ENCODE data around the gene PTPRE. TPM values are rescaled to one million over a fixed set of nuclear protein-coding genes. Genes with fewer than 3 reads are reported as not detected.

The PTPRE gene
- total and polyA plus RNA-seq, 10 of the 15 experiments (the other 5 are each of a cell fraction or from before 2014, with no cell fraction given): 2.9 to 7.6 (median 5.8) TPM

- in situ Hi-C loops (cut with MboI) (no loop called here), intact Hi-C loops (cut with micrococcal nuclease; ENCODE audit: unreplicated experiment) (no loop called here)
- Histone ChIP-seq H3K27me3 (replicated peaks in 1 of 2; ENCODE audit: control insufficient read depth in 2 of 2, insufficient read depth in 2 of 2, low read length in 1 of 2) (no peaks in the 10 kb centered on the region), H4K20me1 (ENCODE audit: control insufficient read depth, insufficient read depth) (no peaks in the 10 kb centered on the region), H3K9me3 (replicated peaks; ENCODE audit: control insufficient read depth, insufficient read depth, low read length) (no peaks in the 10 kb centered on the region), H3K36me3 (ENCODE audit: control insufficient read depth in 2 of 2, insufficient read depth in 2 of 2, low read length in 1 of 2) (no peaks in the 10 kb centered on the region; a peak in 2 of 4 replicates), H3K4me3 (no peak overlapping the region), H3K27ac (ENCODE audit: control insufficient read depth, insufficient read depth) (no peak overlapping the region), H2AFZ (ENCODE audit: control insufficient read depth, low read depth, low read length) (no peak overlapping the region), H3K4me1 (ENCODE audit: control insufficient read depth, insufficient read depth, low read length) (no peaks in the 10 kb centered on the region), H3K79me2 (ENCODE audit: control insufficient read depth, insufficient read depth, low read length) (no peaks in the 10 kb centered on the region), H3K4me2 (ENCODE audit: control insufficient read depth, insufficient read depth) (no peak overlapping the region), H3K9ac (ENCODE audit: control insufficient read depth, insufficient read depth, low read length) (no peak overlapping the region)
- ATAC-seq (no peak), DNase-seq (ENCODE audit: low read depth, low spot score) (no peak), FAIRE-seq (no peak)
- RAD21 ChIA-PET (ENCODE audit: unreplicated experiment): interaction anchor here (0.9 to 1.4 kb wide), 3 partner anchors 14 to 66 kb away, joined by 3 to 4 read pairs (median 3); no protein-coding TSS in a partner anchor
- WGBS (ENCODE audit: insufficient coverage, insufficient replicate concordance, low lambda C conversion rate, missing lambda C conversion rate): 89% methylated on average over 15 of the region's 15 CpGs
- TF ChIP-seq, protein P1, sequence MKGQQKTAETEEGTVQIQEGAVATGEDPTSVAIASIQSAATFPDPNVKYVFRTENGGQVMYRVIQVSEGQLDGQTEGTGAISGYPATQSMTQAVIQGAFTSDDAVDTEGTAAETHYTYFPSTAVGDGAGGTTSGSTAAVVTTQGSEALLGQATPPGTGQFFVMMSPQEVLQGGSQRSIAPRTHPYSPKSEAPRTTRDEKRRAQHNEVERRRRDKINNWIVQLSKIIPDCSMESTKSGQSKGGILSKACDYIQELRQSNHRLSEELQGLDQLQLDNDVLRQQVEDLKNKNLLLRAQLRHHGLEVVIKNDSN (IDR thresholded peaks at IDR 0.05; ENCODE audit: borderline replicate concordance, extremely low read length, insufficient read depth, low read depth, low read length): no peak
- TF ChIP-seq NFIC (IDR thresholded peaks at IDR 0.05; ENCODE audit: low read depth, low read length): no peak
- BruUV-seq (replicated peaks): no TSS peak
- SMC1A ChIA-PET (ENCODE audit: uncharacterized antibody, unreplicated experiment): interaction anchor here (0.8 to 1.3 kb wide), 3 partner anchors 12 to 47 kb away, joined by 3 to 7 read pairs (median 4); no protein-coding TSS in a partner anchor
- CTCF ChIA-PET: interaction anchor here (1.3 to 3.6 kb wide), 5 partner anchors 11 to 72 kb away, joined by 3 to 25 read pairs (median 5); no protein-coding TSS in a partner anchor
- POLR2A ChIA-PET: no interaction called here
These were observed 176.4 kb downstream of the PTPRE start for GRCh38 chr10:128083191-128083895.

DNA sequence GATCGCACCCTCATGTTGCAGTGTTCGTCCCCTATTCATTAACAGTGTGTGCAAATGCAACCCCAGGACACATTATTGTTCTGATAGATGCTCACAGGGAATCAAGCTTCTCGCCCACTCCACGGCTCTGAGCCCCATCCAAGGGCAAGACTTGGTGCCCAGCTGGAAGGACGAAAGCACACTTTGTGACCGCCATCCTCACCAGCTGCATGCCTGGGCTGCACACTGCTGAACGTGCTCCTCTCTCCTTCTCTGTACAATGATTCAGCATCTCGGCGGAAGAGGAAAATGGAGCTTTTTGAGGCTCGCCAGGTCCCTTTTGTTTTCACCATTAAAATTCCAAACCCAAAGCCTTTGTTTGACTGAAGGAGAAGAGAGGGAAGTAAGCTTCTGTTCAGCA lies 177.5 kb downstream of the PTPRE start:
- H3K27ac ChIP-seq (ENCODE audit: control insufficient read depth, insufficient read depth): no peak overlapping the region
- no peak overlapping the region for H3K9ac ChIP-seq (ENCODE audit: control insufficient read depth, insufficient read depth, low read length)
- ChIA-PET RAD21 (ENCODE audit: unreplicated experiment) (interaction anchor here (0.7 to 0.9 kb wide), 2 partner anchors 24 to 31 kb away, joined by 3 read pairs; no protein-coding TSS in a partner anchor), CTCF (interaction anchor here (0.6 to 3.6 kb wide), 7 partner anchors 11 to 73 kb away, joined by 3 to 25 read pairs (median 4); no protein-coding TSS in a partner anchor), POLR2A (no interaction called here), SMC1A (ENCODE audit: uncharacterized antibody, unreplicated experiment) (interaction anchor here (0.6 to 1.3 kb wide), 4 partner anchors 15 to 65 kb away, joined by 3 to 4 read pairs (median 3); no protein-coding TSS in a partner anchor)
- 85% methylated on average over 10 of the region's 10 CpGs for WGBS (ENCODE audit: insufficient coverage, insufficient replicate concordance, low lambda C conversion rate, missing lambda C conversion rate)
- intact Hi-C loops (cut with micrococcal nuclease; ENCODE audit: unreplicated experiment) (no loop called here), in situ Hi-C loops (cut with MboI) (no loop called here)
- no peaks in the 10 kb centered on the region for H4K20me1 ChIP-seq (ENCODE audit: control insufficient read depth, insufficient read depth)
- H2AFZ ChIP-seq (ENCODE audit: control insufficient read depth, low read depth, low read length): no peak overlapping the region
- H3K9me3 ChIP-seq (replicated peaks; ENCODE audit: control insufficient read depth, insufficient read depth, low read length): no peaks in the 10 kb centered on the region
- H3K4me3 ChIP-seq: no peak overlapping the region
- no TSS peak for BruUV-seq (replicated peaks)
- no peaks in the 10 kb centered on the region for H3K79me2 ChIP-seq (ENCODE audit: control insufficient read depth, insufficient read depth, low read length)
- ATAC-seq: no peak
- DNase-seq (ENCODE audit: low read depth, low spot score): no peak
- no peaks in the 10 kb centered on the region for H3K4me1 ChIP-seq (ENCODE audit: control insufficient read depth, insufficient read depth, low read length)
- H3K36me3 ChIP-seq (ENCODE audit: control insufficient read depth in 2 of 2, insufficient read depth in 2 of 2, low read length in 1 of 2): no peaks in the 10 kb centered on the region; a peak in 1 of 4 replicates
- no peak overlapping the region for H3K4me2 ChIP-seq (ENCODE audit: control insufficient read depth, insufficient read depth)
- no peaks in the 10 kb centered on the region for H3K27me3 ChIP-seq (replicated peaks in 1 of 2; ENCODE audit: control insufficient read depth in 2 of 2, insufficient read depth in 2 of 2, low read length in 1 of 2)
- TF ChIP-seq MTA2 (IDR thresholded peaks at IDR 0.05; ENCODE audit: low read depth) (no peak), HSF1 (IDR thresholded peaks at IDR 0.05; ENCODE audit: low read depth, low read length) (no peak), RELA (IDR thresholded peaks at IDR 0.05; ENCODE audit: borderline replicate concordance, partially characterized antibody) (no peak), IKZF2 (IDR thresholded peaks at IDR 0.05) (no peak), KLF5 (IDR thresholded peaks at IDR 0.05; ENCODE audit: partially characterized antibody) (no peak)
- FAIRE-seq: no peak
